Activated CD8-positive, alpha-beta T cell treated with anti-CD3 and anti-CD28 coated beads for 36 hours (primary cell): ENCODE data around the gene GRHL1. TPM values are rescaled to one million over a fixed set of nuclear protein-coding genes. Genes with fewer than 3 reads are reported as not detected.

Source experiments
- ATAC-seq: fragments of 200-7000 bp; cut with Tn5 transposase; one replicate; pipeline ENCODE4 v1.10.0; 2021; ENCODE audit warnings: mild to moderate bottlenecking, moderate library complexity
- CTCF ChIA-PET: fragments of 350-600 bp; sonication (Branson Sonifier 250); formaldehyde crosslinking; loops from one replicate; lab custom pipeline; 2021; ENCODE audit warnings: antibody characterized with exemption; lab: Charles Lee
- POLR2A ChIA-PET: fragments of 350-600 bp; sonication (Branson Sonifier 250); formaldehyde crosslinking; loops from one replicate; lab custom pipeline; 2021; ENCODE audit warnings: antibody characterized with exemption; lab: Charles Lee
- DNase-seq: peaks from one replicate; pipeline ENCODE4 v3.0.0-alpha.2; 2020
- H3K27ac Mint-ChIP-seq: one replicate; pipeline ENCODE4 v1.8.0; 2021; ENCODE audit warnings: mild to moderate bottlenecking, mixed read lengths
- H3K27me3 Mint-ChIP-seq: one replicate; pipeline ENCODE4 v1.8.0; 2021; ENCODE audit warnings: mixed read lengths
- H3K36me3 Mint-ChIP-seq: one replicate; pipeline ENCODE4 v1.8.0; 2021; ENCODE audit warnings: low read depth, mixed read lengths
- H3K4me1 Mint-ChIP-seq: one replicate; pipeline ENCODE4 v1.8.0; 2021; ENCODE audit warnings: low read depth, mixed read lengths
- H3K4me3 Mint-ChIP-seq: one replicate; pipeline ENCODE4 v1.8.0; 2021; ENCODE audit warnings: mild to moderate bottlenecking, moderate library complexity, mixed read lengths
- H3K9me3 Mint-ChIP-seq: one replicate; pipeline ENCODE4 v1.8.0; 2021; ENCODE audit warnings: mixed read lengths
- intact Hi-C: fragments of 100-400 bp; cut with micrococcal nuclease; formaldehyde crosslinking; loops from one replicate; pipeline ENCODE4 v1.10.0; 2022
- total RNA-seq, 2 experiments: library from RNA; stranded (reverse); gene quantifications; one replicate each; pipeline ENCODE4 v1.2.3, GENCODE V29; 2021
- TF ChIP-seq, protein P1 (sequence below): fragments of 200-600 bp; IDR thresholded peaks from one replicate; pipeline ENCODE4 v1.8.0; 2022; ENCODE audit warnings: antibody characterized with exemption, mild to moderate bottlenecking

The GRHL1 gene
- total RNA-seq, 2 experiments from 2014 or later = 0.20 to 0.25 TPM

DNA sequence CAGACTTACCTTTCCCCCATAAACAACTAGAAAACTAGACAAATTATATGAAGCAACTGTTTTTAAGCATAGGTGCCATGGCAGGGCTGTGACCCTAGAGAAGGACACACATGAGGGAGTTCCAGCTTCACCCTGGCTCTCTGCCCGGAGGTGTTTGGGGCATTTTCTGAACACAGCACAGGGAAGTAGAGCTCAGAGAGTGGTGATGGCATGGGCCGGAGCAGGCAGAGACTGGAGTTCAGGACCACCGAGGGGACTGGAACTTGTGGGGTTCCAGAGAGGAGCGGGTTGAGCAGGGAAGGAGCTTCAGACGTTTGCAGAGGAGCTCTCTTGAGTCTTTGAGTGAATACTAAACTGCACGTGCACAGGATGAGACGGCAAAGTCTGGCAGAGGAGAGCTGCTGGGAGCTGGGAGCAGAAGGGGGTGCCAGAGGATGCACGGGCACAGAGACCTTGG is 65.3 kb downstream of the GRHL1 start:
- ATAC-seq = no peak
- POLR2A ChIA-PET = no interaction called here
- CTCF ChIA-PET = interaction anchor here (0.7 to 1.1 kb wide), 2 partner anchors 32 to 33 kb away, joined by 3 to 4 read pairs; no protein-coding TSS in a partner anchor
- no peaks in the 10 kb centered on the region for H3K27me3 Mint-ChIP-seq
- peaks cover 4% of the 10 kb centered on the region for H3K9me3 Mint-ChIP-seq
- TF ChIP-seq, protein P1, sequence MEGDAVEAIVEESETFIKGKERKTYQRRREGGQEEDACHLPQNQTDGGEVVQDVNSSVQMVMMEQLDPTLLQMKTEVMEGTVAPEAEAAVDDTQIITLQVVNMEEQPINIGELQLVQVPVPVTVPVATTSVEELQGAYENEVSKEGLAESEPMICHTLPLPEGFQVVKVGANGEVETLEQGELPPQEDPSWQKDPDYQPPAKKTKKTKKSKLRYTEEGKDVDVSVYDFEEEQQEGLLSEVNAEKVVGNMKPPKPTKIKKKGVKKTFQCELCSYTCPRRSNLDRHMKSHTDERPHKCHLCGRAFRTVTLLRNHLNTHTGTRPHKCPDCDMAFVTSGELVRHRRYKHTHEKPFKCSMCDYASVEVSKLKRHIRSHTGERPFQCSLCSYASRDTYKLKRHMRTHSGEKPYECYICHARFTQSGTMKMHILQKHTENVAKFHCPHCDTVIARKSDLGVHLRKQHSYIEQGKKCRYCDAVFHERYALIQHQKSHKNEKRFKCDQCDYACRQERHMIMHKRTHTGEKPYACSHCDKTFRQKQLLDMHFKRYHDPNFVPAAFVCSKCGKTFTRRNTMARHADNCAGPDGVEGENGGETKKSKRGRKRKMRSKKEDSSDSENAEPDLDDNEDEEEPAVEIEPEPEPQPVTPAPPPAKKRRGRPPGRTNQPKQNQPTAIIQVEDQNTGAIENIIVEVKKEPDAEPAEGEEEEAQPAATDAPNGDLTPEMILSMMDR = no peak
- DNase-seq = no peak
- H3K36me3 Mint-ChIP-seq = no peaks in the 10 kb centered on the region
- no peak overlapping the region for H3K4me3 Mint-ChIP-seq
- intact Hi-C loops = no loop called here
- no peaks in the 10 kb centered on the region for H3K4me1 Mint-ChIP-seq
- H3K27ac Mint-ChIP-seq = no peak overlapping the region

DNA sequence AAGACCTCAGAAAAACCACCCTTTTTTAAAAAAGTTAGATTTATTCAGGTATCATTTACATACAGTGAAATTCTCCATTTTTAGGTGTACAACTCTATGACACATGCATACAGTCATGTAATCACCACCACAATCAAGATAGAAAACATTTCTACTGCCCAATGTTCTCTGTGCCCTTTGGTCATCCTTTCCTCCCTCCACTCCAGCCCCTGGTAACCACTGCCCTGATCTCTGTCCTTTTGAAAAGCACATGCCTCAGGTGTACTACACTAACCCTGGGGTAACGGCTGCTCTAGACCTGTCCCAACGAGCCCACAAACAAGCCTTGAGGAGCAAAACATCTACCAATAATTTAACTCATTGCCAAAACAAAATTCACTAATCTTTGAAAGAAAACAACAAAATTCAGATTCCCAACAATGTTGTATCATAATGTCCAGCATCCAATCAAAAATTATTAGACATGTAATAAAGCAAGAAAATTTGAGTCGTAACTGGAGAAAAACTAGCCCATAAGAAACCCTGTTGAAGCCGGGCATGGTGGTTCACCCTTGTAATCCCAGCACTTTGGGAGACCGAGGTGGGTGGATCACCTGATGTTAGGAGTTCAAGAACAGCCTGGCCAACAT is 65.9 kb downstream of the GRHL1 start:
- H3K9me3 Mint-ChIP-seq = peaks cover 4% of the 10 kb centered on the region
- no peak overlapping the region for H3K27ac Mint-ChIP-seq
- no peak for ATAC-seq
- no peaks in the 10 kb centered on the region for H3K27me3 Mint-ChIP-seq
- no peaks in the 10 kb centered on the region for H3K36me3 Mint-ChIP-seq
- ChIA-PET POLR2A (no interaction called here), CTCF (interaction anchor here (1.1 kb wide), 1 partner anchor 32 kb away, joined by 3 read pairs; no protein-coding TSS in a partner anchor)
- intact Hi-C loops = no loop called here
- no peak overlapping the region for H3K4me3 Mint-ChIP-seq
- H3K4me1 Mint-ChIP-seq = no peaks in the 10 kb centered on the region
- TF ChIP-seq, protein P1 = no peak
- no peak for DNase-seq

DNA sequence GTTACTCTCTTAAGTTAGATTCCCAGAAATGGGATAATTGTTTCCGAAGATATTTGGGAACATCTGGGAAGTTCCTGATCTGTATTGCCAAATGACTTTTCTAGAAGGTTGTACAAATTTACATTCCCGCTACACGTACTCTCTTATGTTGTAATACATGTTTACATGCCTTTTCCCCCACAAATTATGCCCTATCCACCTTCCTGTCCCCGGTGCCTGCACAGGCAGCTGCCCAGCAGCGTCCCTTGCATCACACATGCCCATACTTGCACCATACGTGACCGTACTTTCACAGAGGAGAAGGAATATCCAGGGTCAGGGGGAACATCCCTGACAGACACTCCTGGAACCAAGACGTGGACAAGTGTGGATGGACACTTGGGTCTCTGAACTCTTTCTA is 67.7 kb downstream of the GRHL1 start:
- Mint-ChIP-seq H3K27me3 (no peaks in the 10 kb centered on the region), H3K9me3 (peaks cover 4% of the 10 kb centered on the region), H3K36me3 (no peaks in the 10 kb centered on the region), H3K4me1 (no peaks in the 10 kb centered on the region), H3K4me3 (no peak overlapping the region), H3K27ac (no peak overlapping the region)
- no peak for ATAC-seq
- ChIA-PET CTCF (interaction anchor here (1.4 to 2.8 kb wide), 4 partner anchors 9 to 78 kb away, joined by 3 to 9 read pairs (median 7); no protein-coding TSS in a partner anchor), POLR2A (interaction anchor here (1.4 kb wide), 1 partner anchor 10 kb away, joined by 4 read pairs; no protein-coding TSS in a partner anchor)
- intact Hi-C loops = no loop called here
- TF ChIP-seq, protein P1 = no peak
- DNase-seq = no peak

DNA sequence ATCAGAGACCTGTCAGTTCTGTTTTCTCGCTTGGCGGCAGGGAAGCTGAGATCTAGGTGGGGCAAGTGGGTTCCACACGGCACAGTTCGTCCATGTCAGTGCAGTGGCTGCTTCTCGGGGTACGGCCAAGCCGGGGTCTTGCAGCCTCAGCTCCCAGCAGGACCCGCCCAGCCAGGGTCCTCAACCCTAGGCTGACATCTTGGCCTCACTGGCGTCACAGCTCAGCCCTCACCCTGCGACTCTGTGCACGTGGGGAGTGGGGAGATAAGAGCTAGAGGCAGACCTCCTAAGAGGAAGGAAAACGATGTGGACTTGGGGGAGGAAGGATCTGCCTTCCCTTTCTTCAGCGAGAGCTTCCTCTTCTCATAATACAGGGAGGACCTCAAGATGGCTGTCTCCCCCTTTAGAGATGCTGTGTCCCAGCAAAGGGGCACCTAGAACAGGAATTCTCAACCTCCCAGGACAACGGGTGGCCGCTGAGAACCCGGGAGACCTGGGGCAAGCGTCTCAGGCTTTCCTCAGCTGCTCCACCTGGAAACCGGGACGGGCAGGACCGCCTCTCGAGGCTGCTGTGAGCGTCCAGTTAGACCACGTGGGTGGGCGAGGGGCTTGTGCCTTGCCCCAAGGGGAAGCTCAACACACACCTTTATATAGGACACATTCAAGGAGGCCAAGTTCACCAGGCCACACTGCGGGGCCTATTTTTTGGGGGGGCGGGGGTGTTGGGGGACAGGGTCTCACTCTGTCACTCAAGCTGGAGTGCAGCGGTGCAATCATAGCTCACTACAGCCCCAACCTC is 68.3 kb downstream of the GRHL1 start:
- CTCF ChIA-PET = interaction anchor here (1.2 to 2.8 kb wide), 5 partner anchors 9 to 78 kb away, joined by 3 to 9 read pairs (median 5); no protein-coding TSS in a partner anchor
- intact Hi-C loops = no loop called here
- H3K4me3 Mint-ChIP-seq = no peak overlapping the region
- no peak for DNase-seq
- peaks cover 4% of the 10 kb centered on the region for H3K9me3 Mint-ChIP-seq
- ATAC-seq = no peak
- no peak overlapping the region for H3K27ac Mint-ChIP-seq
- no peaks in the 10 kb centered on the region for H3K4me1 Mint-ChIP-seq
- POLR2A ChIA-PET = interaction anchor here (1.4 kb wide), 1 partner anchor 9 kb away, joined by 4 read pairs; no protein-coding TSS in a partner anchor
- no peaks in the 10 kb centered on the region for H3K27me3 Mint-ChIP-seq
- TF ChIP-seq, protein P1 = no peak
- no peaks in the 10 kb centered on the region for H3K36me3 Mint-ChIP-seq
